ENCODE data around the gene CEACAM7.
"Not testable (repeated sequence)": the region's sequence is repeated elsewhere in the genome, so short reads cannot be mapped to it uniquely, and the experiment has no call there.

The CEACAM7 gene

GRCh38 chr19:41699968-41700323, 11.9 kb upstream of the CEACAM7 start:
- DNase-seq, result no peak

GRCh38 chr19:41699231-41699967, 11.3 kb upstream of the CEACAM7 start:
- no peak for DNase-seq

DNA sequence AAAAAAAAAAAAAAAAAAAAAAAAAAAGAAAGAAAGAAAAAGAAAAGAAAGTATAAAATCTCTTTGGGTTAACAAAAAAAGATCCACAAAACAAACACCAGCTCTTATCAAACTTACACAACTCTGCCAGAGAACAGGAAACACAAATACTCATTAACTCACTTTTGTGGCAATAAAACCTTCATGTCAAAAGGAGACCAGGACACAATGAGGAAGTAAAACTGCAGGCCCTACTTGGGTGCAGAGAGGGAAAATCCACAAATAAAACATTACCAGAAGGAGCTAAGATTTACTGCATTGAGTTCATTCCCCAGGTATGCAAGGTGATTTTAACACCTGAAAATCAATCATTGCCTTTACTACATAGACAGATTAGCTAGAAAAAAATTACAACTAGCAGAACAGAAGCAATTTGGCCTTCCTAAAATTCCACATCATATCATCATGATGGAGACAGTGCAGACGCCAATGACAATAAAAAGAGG, 10.7 kb upstream of the CEACAM7 start:
- no peak for DNase-seq

DNA sequence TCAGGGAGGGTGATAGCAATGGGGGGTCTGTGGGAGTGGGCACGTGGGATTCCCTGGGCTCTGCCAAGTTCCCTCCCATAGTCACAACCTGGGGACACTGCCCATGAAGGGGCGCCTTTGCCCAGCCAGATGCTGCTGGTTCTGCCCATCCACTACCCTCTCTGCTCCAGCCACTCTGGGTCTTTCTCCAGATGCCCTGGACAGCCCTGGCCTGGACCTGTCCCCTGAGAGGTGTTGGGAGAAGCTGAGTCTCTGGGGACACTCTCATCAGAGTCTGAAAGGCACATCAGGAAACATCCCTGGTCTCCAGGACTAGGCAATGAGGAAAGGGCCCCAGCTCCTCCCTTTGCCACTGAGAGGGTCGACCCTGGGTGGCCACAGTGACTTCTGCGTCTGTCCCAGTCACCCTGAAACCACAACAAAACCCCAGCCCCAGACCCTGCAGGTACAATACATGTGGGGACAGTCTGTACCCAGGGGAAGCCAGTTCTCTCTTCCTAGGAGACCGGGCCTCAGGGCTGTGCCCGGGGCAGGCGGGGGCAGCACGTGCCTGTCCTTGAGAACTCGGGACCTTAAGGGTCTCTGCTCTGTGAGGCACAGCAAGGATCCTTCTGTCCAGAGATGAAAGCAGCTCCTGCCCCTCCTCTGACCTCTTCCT, 9.3 kb upstream of the CEACAM7 start:
- no peak for DNase-seq

GRCh38 chr19:41696402-41697197, 8.5 kb upstream of the CEACAM7 start:
- DNase-seq, result no peak

GRCh38 chr19:41695745-41696144, 7.7 kb upstream of the CEACAM7 start:
- no peak for DNase-seq

DNA sequence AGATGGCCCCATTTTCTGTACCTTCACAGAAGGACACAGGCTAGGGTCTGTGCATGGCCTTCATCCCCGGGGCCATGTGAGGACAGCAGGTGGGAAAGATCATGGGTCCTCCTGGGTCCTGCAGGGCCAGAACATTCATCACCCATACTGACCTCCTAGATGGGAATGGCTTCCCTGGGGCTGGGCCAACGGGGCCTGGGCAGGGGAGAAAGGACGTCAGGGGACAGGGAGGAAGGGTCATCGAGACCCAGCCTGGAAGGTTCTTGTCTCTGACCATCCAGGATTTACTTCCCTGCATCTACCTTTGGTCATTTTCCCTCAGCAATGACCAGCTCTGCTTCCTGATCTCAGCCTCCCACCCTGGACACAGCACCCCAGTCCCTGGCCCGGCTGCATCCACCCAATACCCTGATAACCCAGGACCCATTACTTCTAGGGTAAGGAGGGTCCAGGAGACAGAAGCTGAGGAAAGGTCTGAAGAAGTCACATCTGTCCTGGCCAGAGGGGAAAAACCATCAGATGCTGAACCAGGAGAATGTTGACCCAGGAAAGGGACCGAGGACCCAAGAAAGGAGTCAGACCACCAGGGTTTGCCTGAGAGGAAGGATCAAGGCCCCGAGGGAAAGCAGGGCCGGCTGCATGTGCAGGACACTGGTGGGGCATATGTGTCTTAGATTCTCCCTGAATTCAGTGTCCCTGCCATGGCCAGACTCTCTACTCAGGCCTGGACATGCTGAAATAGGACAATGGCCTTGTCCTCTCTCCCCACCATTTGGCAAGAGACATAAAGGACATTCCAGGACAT, 7.0 kb upstream of the CEACAM7 start:
- DNase-seq, result no peak

GRCh38 chr19:41694196-41694595, 6.1 kb upstream of the CEACAM7 start:
- DNase-seq, result no peak

DNA sequence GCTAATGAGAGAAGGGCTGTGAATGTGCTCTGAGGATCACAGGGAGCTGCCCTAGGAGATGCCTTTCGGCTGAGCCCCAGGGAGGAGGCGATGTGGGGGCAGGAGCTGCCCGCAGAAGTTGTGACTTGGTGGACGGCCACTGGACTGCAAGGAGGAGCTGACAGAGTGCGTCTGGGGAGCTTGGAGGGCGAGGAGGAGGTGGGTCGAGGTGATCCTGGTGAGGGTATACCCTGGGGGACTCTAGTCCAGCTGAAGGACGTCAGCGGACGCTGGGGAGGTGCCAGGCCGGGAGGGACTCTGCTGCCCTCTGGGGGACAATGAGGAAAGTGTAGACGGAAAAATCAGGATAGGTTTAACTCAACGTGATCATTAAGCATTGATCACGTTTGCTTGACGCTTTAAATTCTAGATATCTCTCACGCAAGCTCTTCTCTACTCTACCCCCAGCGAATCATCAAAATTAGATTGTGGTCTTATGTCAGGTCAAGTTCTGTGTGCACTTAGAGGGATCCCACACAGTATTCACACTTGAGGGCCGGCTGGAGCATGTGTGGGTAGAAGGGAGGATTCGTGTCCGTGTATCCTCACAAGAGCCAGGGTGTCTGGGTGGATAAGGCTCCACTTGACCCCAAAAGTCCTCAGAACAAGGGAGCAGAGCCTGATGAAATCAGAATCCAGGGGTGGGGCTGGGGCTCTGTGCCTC, 3.3 kb upstream of the CEACAM7 start:
- no peak for DNase-seq

DNA sequence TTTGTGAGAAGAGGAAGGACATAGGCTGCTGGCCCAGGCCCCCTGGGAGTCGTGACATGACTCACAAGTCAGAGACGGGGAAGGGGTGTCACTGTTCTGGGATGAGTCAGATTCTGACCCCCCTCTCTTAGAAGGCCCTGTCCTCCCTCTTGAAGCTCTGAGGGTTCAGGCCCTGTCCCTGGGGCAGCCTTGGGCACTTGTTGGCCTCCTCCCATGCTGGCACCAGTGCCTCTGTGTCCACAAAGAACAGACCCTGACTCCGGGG, 2.7 kb upstream of the CEACAM7 start:
- no peak for DNase-seq

GRCh38 chr19:41689993-41690800, 2.1 kb upstream of the CEACAM7 start:
- DNase-seq, result no peak

- DNase-seq, result no peak
Observed at GRCh38 chr19:41688687-41689086, 617 bp upstream of the CEACAM7 start.

GRCh38 chr19:41687419-41687818, 651 bp downstream of the CEACAM7 start:
- DNase-seq, result no peak

DNA sequence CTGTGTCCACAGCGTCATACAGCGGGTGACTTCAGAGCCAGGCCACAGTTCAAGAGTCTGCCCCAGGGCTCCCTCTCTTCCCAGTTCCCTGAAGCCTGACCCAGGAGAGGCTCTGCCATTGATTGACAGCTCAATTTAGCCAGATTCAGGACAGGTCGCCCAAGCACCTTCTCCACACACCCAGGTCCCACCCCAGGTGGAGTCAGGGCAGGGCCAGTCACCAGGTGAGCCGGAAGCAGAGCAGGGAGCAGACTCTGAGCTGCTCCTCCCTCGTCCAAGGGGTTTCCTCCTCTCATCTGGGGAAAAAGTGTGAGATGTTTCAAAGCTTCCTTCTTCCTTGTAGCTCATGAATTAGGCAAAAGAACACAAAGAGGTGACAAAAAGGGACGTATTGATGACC, 5.6 kb downstream of the CEACAM7 start:
- DNase-seq, result no peak

DNA sequence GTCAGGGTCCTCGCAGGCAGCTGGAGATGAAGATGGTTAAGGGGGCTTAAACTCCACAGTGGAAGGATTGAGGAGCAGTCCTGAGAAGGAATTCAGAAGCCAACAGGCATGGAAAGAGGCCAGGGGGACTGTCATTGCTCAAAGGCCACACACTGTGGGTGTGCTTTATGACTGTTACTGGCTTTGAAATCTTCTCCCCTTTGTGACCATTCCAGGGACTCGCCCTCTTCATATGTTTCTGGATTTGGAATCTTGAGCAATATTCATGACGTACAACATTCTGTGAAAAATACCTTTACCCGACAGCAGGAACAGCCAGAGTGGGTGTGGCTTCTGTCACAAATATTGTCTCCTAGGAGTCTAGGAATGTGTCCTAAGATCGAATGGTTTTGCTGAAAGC, 16.6 kb downstream of the CEACAM7 start:
- no peak for DNase-seq

- no peak for DNase-seq
Observed at GRCh38 chr19:41670755-41671154, 17.3 kb downstream of the CEACAM7 start.

DNA sequence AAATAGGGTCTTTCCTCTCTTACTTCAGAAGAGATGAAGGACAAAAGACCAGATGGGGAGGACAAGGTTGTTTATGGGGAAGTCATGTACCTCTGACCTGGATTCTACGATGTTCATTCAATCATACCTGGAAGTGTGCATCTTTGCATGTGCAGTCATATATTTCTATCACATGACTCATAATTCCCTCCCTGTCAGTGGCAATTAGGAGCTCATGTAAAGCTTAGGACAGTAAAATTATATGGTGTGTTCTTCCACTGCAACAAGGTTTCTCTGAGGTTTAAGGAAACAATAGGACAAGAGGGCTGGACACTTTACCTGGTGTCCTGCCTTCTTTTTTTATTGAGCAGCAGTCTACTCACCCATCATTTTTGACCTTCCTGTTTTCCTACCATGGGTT, 19.8 kb downstream of the CEACAM7 start:
- DNase-seq, result no peak

GRCh38 chr19:41666075-41666474, 22.0 kb downstream of the CEACAM7 start:
- no peak for DNase-seq

DNA sequence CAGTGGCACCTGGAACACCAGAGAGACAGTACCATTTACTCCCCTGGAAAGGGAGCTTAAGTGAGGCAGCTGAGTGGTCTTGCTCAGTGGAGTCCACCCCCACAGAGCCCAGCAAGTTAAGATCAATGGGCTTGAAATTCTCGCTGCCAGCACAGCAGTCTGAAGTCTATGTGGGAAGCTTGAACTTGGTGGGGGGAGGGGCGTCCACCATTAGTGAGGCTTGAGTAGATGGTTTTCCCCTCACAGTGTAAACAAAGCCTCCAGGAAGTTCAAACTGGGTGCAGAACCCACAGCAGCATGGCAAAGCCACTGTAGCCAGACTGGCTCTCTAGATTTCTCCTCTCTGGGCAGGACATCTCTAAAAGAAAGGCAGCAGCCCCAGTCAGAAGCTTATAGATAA, 30.9 kb downstream of the CEACAM7 start:
- no peak for DNase-seq

DNA sequence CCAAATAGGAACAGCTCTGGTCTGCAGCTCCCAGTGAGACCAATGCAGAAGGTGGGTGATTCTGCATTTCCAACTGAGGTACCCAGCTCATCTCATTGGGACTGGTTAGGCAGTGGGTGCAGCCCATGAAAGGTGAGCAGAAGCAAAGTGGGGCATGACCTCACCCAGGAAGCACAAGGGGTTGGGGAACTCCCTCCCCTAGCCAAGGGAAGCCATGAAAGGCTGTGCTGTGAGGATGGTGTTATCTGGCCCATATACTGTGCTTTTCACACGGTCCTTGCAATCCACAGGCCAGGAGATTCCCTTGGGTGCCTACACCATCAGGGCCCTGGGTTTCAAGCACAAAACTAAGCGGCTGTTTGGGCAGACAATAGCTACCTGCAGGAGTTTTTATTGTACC, 31.3 kb downstream of the CEACAM7 start:
- not testable (repeated sequence) for DNase-seq

DNA sequence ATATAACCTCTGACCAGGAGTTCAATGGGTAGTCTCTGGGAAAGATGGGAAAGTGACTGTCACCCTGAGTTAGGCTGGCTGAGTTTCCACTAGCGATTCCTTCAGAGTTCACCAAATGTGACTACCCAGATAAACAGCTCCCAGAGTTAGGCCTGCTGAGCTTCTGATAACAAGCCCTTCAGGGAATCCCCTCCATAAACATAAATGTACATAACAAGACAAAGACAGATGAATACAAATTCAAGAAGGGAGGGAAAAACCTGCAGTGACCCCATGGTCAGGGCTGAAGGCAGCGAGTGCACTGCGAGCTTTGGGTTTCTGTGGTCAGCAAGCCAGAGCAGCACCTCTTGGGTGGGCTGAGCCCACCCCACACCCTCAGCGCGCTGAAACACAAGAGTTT, 35.8 kb downstream of the CEACAM7 start:
- no peak for DNase-seq

- no peak for DNase-seq
Observed at GRCh38 chr19:41649827-41650226, 38.2 kb downstream of the CEACAM7 start.
